Ishikawa (cell line): ENCODE data around the gene CEACAM1.

Experiments
- CEBPB ChIP-seq: IDR thresholded peaks from 2 replicates; pipeline ENCODE4 v1.6.1; 2012
- CREB1 ChIP-seq: IDR thresholded peaks from 2 replicates; pipeline ENCODE4 v1.6.1; 2012; ENCODE audit warnings: low read depth
- EGR1 ChIP-seq: IDR thresholded peaks from 2 replicates; pipeline ENCODE4 v1.6.1; 2012
- EP300 ChIP-seq: IDR thresholded peaks from 2 replicates; pipeline ENCODE4 v1.6.1; 2012; ENCODE audit warnings: borderline replicate concordance
- FOXM1 ChIP-seq: IDR thresholded peaks from 2 replicates; pipeline ENCODE4 v1.6.1; 2012; ENCODE audit warnings: low read depth, borderline replicate concordance
- MAX ChIP-seq: IDR thresholded peaks from 2 replicates; pipeline ENCODE4 v1.6.1; 2012
- NFIC ChIP-seq: IDR thresholded peaks from 2 replicates; pipeline ENCODE4 v1.6.1; 2012
- RAD21 ChIP-seq: IDR thresholded peaks from 2 replicates; pipeline ENCODE4 v1.6.1; 2012; ENCODE audit warnings: low read depth
- REST ChIP-seq: IDR thresholded peaks from 2 replicates; pipeline ENCODE4 v1.6.1; 2012; ENCODE audit warnings: low read depth, mild to moderate bottlenecking
- TAF1 ChIP-seq: IDR thresholded peaks from 2 replicates; pipeline ENCODE4 v1.6.1; 2012; ENCODE audit warnings: low read depth, mild to moderate bottlenecking
- TCF12 ChIP-seq: IDR thresholded peaks from 2 replicates; pipeline ENCODE4 v1.6.1; 2012; ENCODE audit warnings: low read depth
- TEAD4 ChIP-seq: IDR thresholded peaks from 2 replicates; pipeline ENCODE4 v1.6.1; 2012
- YY1 ChIP-seq: IDR thresholded peaks from 2 replicates; pipeline ENCODE4 v1.6.1; 2012; ENCODE audit warnings: low read depth
- ZBTB7A ChIP-seq: IDR thresholded peaks from 2 replicates; pipeline ENCODE4 v1.6.1; 2012; ENCODE audit warnings: low read depth
- TF ChIP-seq, protein P1 (sequence below): IDR thresholded peaks from 2 replicates; pipeline ENCODE4 v1.6.1; 2012

Gene CEACAM1

GRCh38 chr19:42554046-42554575, 25.8 kb upstream of the CEACAM1 start:
- TF ChIP-seq YY1, result no peak
- TF ChIP-seq ZBTB7A, result no peak
- no peak for TF ChIP-seq TEAD4
- TF ChIP-seq REST, result no peak
- TF ChIP-seq RAD21, result no peak
- no peak for TF ChIP-seq FOXM1
- no peak for TF ChIP-seq EP300
- TF ChIP-seq NFIC, result no peak
- no peak for TF ChIP-seq CEBPB
- no peak for TF ChIP-seq EGR1
- no peak for TF ChIP-seq TAF1
- TF ChIP-seq MAX, result no peak
- no peak for TF ChIP-seq TCF12
- TF ChIP-seq, protein P1, sequence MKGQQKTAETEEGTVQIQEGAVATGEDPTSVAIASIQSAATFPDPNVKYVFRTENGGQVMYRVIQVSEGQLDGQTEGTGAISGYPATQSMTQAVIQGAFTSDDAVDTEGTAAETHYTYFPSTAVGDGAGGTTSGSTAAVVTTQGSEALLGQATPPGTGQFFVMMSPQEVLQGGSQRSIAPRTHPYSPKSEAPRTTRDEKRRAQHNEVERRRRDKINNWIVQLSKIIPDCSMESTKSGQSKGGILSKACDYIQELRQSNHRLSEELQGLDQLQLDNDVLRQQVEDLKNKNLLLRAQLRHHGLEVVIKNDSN, result no peak
- no peak for TF ChIP-seq CREB1

DNA sequence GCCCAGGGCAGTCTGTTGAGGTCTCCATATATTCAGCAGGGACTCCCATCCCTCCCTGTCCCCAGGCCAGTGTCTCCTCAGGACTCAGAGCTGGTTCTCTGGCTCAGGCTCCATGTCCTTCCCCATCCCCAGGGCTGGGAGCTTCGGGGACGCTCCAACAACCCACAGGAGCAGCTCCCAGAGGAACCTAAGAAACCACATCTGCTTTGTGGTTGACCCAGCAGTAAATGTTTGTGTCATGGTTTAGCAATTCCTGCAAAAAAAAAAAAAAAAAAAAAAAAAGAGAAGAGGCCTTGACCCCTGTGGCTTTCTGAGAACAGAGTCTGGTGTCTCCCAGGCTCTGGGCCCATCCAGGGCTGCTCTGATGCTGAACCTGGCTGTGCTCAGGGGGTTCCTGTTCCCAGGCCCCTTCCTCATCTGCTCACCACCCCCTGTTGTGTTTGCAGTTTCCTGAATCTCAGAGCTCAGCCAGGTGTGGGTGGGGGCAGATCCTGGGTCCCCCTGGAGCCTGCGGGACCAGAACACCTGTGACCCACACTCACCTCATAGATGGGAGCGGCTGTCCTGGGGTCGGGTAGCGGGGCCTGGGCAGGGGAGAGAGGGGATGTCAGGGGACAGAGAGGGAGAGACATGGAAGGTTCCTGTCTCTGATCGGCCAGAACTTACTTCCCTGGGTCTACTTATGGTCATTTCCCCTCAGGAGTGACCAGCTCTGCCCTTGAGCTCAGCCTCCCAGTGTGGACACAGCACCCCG, 25.2 kb upstream of the CEACAM1 start:
- TF ChIP-seq YY1 (no peak), EP300 (no peak), CEBPB (no peak), REST (no peak), ZBTB7A (no peak), TAF1 (no peak), TCF12 (no peak), RAD21 (no peak), MAX (no peak), TEAD4 (no peak), FOXM1 (no peak), EGR1 (no peak), CREB1 (no peak), NFIC (no peak)
- TF ChIP-seq, protein P1, result no peak

DNA sequence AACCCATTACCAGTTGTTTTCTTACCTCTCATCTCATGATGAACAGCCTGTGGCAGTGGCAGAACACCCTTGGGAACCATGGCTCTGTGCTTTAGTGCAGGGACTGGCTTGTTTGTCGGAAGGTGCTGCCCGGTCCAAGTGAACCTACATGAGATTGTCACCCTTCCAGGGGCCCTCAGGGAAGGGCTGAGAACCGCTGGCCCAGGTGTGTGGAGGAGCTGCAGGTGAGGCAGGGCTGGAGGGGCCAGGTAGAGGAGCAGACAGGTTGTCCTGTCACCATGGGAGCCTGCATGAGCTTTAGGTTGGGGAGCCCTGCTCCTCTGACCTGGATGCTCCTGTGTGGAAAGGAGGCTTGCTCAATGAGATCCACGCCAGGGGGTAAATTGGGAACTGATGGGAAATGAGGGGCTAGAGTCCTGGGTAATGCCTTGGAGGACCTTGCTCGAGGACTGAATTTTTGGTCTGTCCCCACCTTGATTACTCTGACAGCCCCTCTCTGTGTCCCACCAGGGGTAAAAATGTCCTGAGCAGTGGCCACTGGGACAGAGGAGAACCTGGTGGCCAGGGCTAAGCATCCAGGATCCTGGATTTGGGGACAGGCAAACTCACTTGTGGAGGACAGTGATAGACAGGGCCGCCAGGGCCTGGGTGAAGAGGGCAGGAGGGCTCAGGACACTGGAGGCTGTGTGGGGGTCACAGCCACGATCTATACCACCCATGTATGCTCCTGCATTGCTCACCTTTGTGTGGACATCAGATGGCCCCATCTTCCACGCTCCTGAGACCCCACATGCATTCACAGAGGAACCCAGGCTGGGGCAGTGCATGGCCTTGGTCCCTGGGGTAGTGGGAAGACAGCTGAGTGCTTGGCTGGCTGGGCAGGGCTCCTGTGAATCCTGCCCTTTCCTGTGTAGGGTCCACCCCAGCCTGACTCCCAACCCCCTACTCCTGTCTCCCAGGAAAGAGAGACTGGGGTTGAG, 24.1 kb upstream of the CEACAM1 start:
- no peak for TF ChIP-seq FOXM1
- TF ChIP-seq TEAD4, result no peak
- no peak for TF ChIP-seq TAF1
- TF ChIP-seq CEBPB, result no peak
- no peak for TF ChIP-seq YY1
- no peak for TF ChIP-seq EP300

DNA sequence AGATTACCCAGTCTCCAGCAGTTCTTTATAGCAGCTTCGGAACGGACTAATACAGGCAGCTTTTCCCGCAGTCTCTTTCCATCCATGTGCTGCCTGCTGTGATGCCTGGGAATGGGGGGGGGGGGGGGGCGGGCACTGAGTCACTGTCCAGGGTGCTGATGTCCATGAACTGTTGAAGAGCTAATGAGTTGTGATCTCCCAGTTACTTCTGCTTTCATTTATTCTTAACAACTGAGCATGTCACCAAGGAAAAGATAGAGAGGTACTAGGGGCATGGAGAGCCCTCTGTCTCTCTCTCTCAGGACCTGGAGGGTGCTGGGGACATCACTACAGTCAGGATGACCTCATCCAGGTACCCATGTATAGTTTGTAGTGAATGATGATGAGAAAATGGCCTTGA, 20.3 kb upstream of the CEACAM1 start:
- TF ChIP-seq TCF12, result no peak
- peak; percentile 78 for TF ChIP-seq REST
